Transverse colon (tissue), 3 donors: ENCODE results near the gene PTBP1.

ENCODE experiments used
- EP300 ChIP-seq: sonication (generic); formaldehyde crosslinking; IDR thresholded peaks from one replicate; pipeline ENCODE4 v1.6.1; 2017; ENCODE audit warnings: antibody characterized with exemption, low read depth
- POLR2A ChIP-seq: fragments of 450-650 bp; IDR thresholded peaks from one replicate; pipeline ENCODE4 v1.6.1; 2016; ENCODE audit warnings: antibody characterized with exemption, mild to moderate bottlenecking, moderate library complexity
- TF ChIP-seq, protein P1 (sequence below), 5 experiments: fragments of 200-600 bp in 3 of 5; fragments of 450-650 bp in 2 of 5; sonication (generic) in 3 of 5; IDR thresholded peaks; 1 replicate in 2 of 5; 2 replicates in 3 of 5; pipeline ENCODE4 v1.5.1; 2016 to 2017; ENCODE audit warnings: antibody characterized with exemption in 5 of 5, inconsistent platforms in 3 of 5, mild to moderate bottlenecking in 2 of 5, moderate library complexity in 1 of 5

DNA sequence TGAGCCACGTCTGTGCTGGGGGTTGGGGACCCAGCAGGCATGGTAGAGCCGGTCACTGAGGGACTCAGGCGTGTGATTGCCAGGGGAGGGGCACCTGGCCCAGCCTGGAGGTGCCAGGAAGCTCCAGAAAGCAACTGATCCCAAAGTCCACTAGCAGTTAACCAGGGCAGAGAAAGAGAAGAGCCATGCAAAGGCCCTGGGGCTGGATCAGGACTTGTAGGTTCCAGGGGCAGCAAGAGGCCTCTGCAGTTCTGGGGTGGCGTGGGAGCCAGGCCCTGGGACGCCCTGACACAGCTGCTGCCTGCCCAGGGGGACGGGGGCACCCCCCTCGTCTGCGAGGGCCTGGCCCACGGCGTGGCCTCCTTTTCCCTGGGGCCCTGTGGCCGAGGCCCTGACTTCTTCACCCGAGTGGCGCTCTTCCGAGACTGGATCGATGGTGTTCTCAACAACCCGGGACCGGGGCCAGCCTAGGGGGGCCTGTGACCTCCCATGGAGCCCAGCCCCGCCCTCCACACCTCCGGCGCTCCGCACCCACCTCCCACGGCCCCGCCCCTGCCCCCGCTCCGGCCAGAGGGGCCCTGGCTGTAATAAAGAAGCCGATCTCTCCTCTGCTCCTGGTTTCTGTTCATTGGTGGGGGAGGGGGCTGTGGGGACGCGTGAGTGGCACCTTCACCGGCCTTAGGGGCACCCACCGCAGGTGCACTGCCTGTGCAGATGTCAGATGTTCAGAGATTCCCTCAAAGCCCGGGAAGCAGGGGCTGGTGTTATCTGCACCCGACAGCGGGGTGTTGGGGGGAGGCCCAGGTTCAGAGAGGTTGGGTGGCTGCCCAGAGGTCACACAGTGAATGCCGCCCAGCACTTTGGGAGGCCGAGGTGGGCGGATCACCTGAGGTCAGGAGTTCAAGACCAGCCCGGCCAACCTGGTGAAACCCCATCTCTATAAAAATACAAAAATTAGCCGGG lies 34.4 kb downstream of the PTBP1 start:
- no peak for TF ChIP-seq POLR2A
- TF ChIP-seq, protein P1, sequence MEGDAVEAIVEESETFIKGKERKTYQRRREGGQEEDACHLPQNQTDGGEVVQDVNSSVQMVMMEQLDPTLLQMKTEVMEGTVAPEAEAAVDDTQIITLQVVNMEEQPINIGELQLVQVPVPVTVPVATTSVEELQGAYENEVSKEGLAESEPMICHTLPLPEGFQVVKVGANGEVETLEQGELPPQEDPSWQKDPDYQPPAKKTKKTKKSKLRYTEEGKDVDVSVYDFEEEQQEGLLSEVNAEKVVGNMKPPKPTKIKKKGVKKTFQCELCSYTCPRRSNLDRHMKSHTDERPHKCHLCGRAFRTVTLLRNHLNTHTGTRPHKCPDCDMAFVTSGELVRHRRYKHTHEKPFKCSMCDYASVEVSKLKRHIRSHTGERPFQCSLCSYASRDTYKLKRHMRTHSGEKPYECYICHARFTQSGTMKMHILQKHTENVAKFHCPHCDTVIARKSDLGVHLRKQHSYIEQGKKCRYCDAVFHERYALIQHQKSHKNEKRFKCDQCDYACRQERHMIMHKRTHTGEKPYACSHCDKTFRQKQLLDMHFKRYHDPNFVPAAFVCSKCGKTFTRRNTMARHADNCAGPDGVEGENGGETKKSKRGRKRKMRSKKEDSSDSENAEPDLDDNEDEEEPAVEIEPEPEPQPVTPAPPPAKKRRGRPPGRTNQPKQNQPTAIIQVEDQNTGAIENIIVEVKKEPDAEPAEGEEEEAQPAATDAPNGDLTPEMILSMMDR (IDR thresholded peaks at IDR 0.05) = no peak
- no peak for TF ChIP-seq EP300
